DOHH2 (cell line): ENCODE results near the gene KATNIP.

Source experiments
- CTCF ChIP-seq: fragments of 200-600 bp; sonication (generic); IDR thresholded peaks from one replicate; pipeline ENCODE4 v1.5.1; 2014; ENCODE audit warnings: antibody characterized with exemption, mild to moderate bottlenecking, low read depth, low read length; ENCODE audit not compliant: poor library complexity, severe bottlenecking
- EZH2phosphoT487 ChIP-seq: fragments of 200-600 bp; sonication (generic); IDR thresholded peaks from 2 replicates; pipeline ENCODE4 v1.6.1; 2017; ENCODE audit warnings: borderline replicate concordance, mild to moderate bottlenecking, antibody characterized with exemption, low read length, moderate library complexity, mixed read lengths

DNA sequence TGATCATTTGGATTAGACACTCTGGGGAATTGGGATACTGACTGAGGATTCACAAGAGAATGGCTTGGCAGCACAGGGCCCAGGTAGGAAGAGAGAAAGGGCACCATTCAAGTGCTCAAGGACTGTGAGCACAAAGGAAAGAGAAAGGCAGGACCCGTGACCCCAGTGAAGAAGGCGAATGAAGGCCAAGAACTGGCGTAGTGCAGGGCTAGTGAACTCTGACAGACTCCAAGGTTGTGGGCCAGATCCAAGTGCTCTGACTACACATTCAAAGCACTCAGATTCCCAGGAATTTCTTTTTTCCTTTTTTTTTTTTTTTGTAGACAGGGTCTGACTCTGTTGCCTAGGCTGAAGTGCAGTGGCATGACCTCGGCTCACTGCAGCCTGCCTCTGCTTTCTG lies 5.3 kb upstream of the KATNIP start:
- TF ChIP-seq CTCF: no peak
- no peak for TF ChIP-seq EZH2phosphoT487
